HG03469 (cell line): Measurements from ENCODE around the gene RFC3.

Experiments used
- ATAC-seq: cut with Tn5 transposase; IDR thresholded peaks from one replicate; pipeline ENCODE4 v1.9.1; 2021; ENCODE audit warnings: mild to moderate bottlenecking, moderate library complexity, moderate number of reproducible peaks; ENCODE audit not compliant: unreplicated experiment

The RFC3 gene

GRCh38 chr13:33863188-33863789 lies 45.3 kb downstream of the RFC3 start:
- ATAC-seq: no peak

- peak; percentile 87 for ATAC-seq
These were observed 48.0 kb downstream of the RFC3 start for GRCh38 chr13:33865945-33866344.

- ATAC-seq: no peak
These were observed 49.5 kb downstream of the RFC3 start for GRCh38 chr13:33867472-33867871.

- ATAC-seq: no peak
These were observed 50.5 kb downstream of the RFC3 start for GRCh38 chr13:33868343-33868994.

- ATAC-seq: no peak
These were observed 51.1 kb downstream of the RFC3 start for GRCh38 chr13:33869005-33869404.

GRCh38 chr13:33870046-33870668 lies 52.2 kb downstream of the RFC3 start:
- no peak for ATAC-seq

- ATAC-seq: no peak
These were observed 53.5 kb downstream of the RFC3 start for GRCh38 chr13:33871207-33872004.

- ATAC-seq: no peak
These were observed 54.0 kb downstream of the RFC3 start for GRCh38 chr13:33872005-33872351.

GRCh38 chr13:33873251-33873908 lies 55.4 kb downstream of the RFC3 start:
- no peak for ATAC-seq

- no peak for ATAC-seq
These were observed 56.9 kb downstream of the RFC3 start for GRCh38 chr13:33874871-33875270.

- ATAC-seq: no peak
These were observed 57.9 kb downstream of the RFC3 start for GRCh38 chr13:33875618-33876401.

- ATAC-seq: no peak
These were observed 58.9 kb downstream of the RFC3 start for GRCh38 chr13:33876716-33877394.

- ATAC-seq: no peak
These were observed 61.2 kb downstream of the RFC3 start for GRCh38 chr13:33879118-33879517.

- ATAC-seq: no peak
These were observed 64.9 kb downstream of the RFC3 start for GRCh38 chr13:33882804-33883203.

GRCh38 chr13:33884531-33885220 lies 66.7 kb downstream of the RFC3 start:
- ATAC-seq: no peak
